NB4 (cell line): ENCODE data around the gene UCHL5.

ENCODE experiments used
- CTCF ChIP-seq: IDR thresholded peaks from one replicate; pipeline ENCODE4 v1.5.1; 2012; ENCODE audit warnings: low read depth, low read length
- MAX ChIP-seq: IDR thresholded peaks from 2 replicates; pipeline ENCODE4 v1.6.1; 2011; ENCODE audit warnings: low read depth, low read length
- MYC ChIP-seq: IDR thresholded peaks from 2 replicates; pipeline ENCODE4 v1.6.1; 2011; ENCODE audit warnings: low read depth, low read length

GRCh38 chr1:193068013-193068412 is 8.9 kb upstream of the UCHL5 start:
- no peak for TF ChIP-seq CTCF
- TF ChIP-seq MYC, result no peak
- no peak for TF ChIP-seq MAX
